ENCODE data around the gene PFKFB2.

The PFKFB2 gene

DNA sequence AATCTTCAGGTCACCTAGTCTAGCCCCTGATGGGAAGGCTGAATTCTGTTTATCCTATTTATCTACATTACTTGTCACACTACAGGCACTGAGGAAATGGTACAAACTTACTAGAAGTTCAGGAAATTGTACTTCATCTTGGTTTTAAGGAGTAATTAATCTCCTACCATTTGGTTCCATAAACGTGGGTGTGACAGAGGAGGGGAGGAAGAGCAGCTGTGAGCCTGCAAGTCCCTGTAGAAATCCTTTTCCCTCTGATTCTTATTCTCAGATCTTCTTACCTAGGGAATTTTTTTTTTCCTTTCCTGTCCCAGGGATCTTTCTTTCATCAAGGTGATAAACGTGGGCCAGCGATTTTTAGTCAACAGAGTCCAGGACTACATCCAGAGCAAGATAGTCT lies 14.1 kb downstream of the PFKFB2 start:
- DNase-seq (ENCODE audit: low read depth in 2 of 2): no peak

DNA sequence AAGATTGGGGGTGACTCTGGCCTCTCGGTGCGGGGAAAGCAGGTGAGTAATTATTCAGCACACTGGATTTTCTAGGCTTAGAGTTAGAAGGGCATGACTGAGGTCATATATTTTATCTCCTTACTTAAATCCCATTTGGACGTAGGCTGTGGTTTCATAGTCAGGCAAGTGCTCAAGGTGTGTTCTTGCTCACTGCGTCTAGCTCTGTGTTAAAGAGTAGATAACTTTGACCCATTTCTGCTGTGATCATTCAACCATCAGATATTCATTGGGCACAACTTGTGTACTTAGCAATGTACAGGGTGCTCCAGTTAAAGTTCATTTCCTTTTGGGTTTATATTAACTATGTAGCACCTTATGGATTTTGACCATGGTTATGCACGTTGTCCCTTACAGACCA lies 14.6 kb downstream of the PFKFB2 start:
- DNase-seq (ENCODE audit: low read depth in 2 of 2): no peak

DNA sequence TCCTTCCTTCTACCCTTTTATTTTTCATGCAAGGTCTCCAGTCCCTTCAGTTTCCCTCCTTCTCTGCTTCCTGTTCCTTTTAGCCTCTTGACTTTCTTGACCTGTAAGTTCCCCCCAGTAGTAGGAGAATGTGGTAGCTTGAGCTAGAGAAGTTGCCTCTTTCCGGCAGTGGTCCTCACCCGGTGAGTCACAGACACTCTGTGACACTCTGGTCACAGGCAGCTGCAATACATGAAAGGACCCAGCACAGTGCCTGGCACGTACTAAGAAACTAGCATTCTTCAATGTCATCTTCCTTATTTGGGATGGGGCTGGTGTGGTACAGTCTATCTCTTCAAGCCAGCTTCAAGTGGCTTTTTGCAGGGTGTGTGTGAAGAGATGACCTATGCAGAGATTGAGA lies 16.0 kb downstream of the PFKFB2 start:
- DNase-seq (ENCODE audit: low read depth in 2 of 2): no peak

DNA sequence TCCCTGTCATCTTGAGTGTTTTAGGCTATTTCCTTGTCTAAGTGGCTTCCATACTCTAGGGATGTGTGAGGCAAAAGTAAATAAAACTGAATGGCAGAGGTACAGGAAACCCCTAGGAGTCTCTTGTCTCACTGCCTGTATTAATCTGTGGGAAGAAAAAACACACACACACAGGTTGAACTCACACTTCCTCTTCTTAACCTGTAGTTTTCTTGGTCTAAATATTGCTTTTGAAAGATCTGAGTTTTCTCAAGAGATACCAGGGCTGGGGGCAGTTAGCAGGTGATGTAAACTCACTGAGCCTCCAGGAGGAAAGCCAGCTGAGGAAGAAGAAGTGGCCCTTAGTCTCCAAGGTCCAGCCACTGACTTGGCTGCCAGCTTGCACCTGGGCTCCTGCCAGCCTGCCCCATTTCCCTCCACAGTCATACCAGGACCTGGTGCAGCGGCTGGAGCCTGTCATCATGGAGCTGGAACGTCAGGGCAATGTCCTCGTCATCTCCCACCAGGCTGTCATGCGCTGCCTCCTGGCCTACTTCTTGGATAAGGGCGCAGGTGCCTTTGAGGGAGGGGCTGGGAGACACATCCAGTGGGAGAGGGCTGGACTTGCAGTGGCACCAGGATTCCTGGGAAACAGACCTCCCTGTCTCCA lies 16.9 kb downstream of the PFKFB2 start:
- DNase-seq (ENCODE audit: low read depth in 2 of 2): no peak

DNA sequence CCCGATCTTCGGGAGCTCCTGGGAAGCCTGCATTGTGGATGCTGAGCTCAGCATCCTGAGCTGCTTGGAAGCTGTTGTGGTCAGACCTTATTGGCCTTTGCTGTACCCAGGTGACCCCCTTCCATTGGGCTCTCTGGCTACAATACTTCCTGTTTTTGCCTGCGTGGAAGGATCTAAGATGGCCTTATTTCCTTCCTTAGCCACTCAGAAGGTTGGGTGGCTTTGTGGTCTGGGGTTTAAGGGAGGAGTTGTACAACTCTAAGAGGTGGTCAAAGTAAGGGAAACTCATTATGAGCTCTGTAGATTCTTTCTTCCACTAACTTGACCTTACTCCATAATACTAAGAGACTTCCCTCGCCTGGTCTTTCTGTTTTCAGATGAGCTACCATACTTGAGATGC lies 17.7 kb downstream of the PFKFB2 start:
- no peak for DNase-seq (ENCODE audit: low read depth in 2 of 2)

DNA sequence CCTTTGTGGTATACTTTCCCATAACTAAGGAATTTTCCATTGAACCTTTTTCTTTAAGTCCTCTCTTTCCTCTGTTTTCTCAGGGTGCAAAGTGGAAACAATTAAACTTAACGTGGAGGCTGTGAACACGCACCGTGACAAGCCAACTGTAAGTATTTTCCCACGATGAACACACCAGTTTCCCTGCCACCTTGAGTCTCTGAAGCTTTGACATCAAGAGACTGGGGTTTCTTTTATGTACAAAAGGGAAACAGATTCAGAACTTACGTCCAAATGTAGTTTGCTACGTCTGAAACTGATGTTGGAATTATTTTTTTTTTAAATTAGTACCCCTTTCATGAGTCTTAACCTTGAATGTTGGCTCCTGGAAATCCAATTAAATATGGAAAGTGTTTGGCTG lies 18.4 kb downstream of the PFKFB2 start:
- no peak for DNase-seq (ENCODE audit: low read depth in 2 of 2)

DNA sequence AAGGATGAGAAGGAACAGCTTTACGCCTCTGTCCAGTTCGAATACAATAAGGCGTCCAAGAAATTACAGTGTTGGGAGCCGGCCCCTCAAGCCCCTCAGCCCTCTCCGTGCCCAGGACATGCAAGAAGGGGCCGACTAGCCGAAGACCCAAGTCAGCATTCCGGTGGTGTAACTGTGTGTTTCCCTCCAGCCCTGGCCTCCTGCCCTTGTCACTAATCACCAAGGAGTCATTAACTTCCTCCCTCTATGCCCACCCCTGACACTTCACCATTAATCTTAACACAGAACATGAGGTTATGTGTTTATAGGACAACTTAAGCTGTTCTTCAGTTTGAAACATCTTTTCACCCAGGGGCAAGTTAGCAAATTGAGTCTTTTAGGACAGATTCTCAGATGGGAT lies 19.2 kb downstream of the PFKFB2 start:
- DNase-seq (ENCODE audit: low read depth in 2 of 2): no peak

DNA sequence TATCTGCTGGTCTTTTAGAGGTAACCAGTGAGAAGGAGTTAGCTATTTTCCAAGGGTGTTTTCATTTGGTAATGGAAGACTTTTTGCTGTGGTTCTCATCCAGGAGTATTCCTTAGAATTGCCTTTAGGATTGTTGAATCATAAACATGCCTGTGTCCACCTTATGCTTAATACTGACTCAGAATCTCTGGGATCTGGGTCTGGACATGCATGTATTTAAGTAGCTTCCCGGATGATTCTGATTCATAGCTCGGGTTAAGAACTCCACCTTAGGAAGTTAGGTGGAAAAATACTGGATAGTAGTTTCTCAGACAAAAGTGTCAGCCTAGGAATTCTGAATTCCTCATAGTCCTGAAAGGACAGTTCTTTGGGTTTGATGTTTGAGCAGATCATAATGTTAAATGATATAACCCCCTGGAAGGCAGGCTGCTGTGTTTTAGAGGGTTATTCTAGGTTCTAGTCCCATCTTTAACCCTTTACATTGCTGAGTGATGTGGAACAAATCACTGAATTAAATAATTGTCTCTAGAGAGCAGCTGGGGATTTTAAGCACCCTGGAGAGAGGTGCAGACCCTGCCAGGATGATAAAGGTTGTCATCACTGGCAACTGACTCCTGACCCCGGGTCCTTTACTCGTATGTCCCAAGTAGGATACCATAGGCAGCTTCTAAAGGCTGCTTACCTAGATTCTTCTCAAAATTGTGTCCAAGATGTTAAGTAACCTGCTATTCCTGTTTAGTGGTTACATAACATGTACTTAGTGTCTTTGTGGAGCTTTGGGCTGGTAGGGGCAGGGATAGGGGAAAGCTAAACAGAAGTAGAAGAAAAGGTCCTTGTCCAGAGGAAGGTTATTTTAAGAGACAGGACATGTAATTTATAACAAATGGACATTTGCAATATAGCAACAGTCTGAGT lies 21.1 kb downstream of the PFKFB2 start:
- DNase-seq (ENCODE audit: low read depth in 2 of 2): no peak

DNA sequence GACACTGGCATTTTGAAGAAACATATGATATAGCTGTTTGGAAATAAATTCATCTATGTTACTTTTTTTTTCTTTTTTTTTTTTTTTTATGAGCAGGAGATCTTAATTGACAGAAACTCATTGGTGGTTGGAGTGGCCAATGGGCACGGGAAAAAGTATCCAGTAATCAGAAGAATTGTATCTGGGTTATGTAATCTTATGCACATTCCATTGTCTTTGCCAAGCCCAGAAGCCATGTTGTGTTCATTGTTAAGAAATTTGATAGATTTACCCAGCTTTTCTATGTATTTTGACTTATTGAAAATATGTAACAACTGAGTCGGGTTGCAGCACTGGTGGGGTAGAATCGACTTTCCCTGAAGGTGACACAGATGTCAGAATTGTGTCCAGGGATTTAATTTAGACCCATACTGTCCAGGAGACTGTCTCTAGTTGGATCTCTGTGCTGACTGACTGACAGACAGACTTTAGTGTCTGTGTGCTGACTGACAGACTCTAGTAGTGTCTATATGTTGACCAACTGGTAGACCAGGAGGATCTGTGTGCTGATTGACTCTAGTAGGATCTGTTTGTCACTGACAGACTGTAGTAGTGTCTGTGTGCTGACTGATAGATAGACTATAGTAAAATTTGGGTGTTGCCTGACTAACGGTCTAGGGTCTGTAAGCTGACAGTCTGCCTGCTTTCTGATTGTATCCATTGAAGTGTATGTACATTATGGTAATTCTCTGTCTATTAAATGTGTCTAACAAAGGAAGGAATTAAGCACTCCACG lies 23.3 kb downstream of the PFKFB2 start:
- no peak for DNase-seq (ENCODE audit: low read depth in 2 of 2)

DNA sequence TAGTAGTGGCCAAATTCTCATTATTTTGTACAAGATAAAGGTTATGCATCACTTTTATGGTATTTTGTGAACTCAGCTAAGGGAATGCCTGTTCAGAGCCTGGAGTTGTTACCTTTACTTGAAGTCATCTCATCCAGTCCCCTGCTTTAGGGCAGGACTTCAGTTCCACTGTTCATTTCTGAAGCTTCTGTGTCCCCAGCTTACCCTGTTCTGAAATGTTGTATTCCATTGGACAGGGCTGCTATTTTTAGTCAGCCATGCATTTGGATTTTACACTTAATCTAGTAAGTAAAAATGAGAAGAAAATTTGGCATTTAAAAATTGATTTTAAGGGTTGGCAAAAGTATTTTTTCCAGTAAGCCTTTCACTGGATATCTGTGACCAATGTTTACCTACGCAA lies 23.9 kb downstream of the PFKFB2 start:
- no peak for DNase-seq (ENCODE audit: low read depth in 2 of 2)

DNA sequence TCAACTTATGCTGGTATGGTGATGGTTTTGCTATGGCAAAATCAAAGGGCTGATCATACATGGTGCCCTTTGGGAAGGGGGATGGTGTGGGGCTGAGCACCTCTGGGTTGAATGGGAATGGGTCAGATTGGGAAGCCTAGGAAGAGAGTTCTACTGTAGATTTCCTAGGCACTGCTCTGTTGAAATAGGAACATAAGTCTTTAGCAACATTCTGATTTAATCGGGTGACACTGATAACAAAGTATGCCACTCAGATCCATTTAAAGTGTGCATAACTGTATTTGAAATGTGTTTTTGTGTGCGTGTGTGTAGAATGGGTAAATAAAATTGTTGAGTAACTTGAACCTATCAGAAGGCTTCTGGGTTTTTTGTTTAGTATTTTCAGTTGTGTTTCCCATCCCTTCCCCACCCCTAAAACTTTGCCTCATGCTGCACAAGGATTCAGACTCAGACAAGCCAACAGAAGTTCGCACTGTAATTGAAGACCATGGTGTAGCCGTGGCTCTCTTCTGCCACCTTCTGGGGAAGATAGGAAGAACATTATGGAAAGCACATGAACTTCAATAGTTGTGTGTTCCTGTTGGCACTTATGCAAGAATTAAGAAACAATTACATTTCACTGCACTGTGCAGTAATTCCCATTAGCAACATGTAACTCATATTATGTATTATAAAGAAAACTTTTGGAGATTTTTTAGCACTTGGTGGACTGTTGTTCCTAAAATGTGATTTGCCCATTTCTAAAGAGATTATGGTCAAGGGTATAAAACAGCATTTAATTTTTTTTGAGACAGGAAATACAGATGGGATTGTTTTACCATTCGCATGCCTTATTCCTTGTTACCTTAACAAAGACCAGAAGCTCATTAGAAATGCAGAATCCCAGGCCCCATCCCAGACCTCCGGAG lies 24.6 kb downstream of the PFKFB2 start:
- peak; percentile 36 to 50 for DNase-seq (ENCODE audit: low read depth in 2 of 2)

DNA sequence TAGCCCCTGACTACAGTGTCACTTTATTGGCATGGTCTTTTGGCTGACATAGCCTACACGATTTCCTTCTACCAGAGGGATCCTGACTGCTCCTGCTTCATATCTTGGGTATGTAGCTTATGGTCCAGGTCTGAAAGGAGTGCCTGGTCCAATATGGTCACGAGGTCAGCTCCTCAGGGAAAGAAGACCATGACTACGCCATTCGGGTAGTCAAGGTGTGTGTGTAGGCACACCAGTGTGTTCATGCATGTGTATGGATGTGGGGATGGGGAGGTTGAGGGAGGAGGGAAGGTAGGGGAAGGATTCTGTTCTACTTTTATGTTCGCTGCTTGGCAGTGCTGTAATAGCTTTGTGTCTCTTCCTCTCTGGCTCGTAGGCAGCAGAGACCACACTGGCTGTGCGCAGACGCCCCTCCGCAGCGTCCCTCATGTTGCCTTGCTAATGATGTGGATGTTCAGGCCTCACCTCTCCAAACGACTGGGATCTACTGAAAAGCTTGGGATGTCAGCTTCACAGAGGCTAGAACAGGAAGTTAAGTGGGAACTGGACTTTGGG lies 25.6 kb downstream of the PFKFB2 start:
- no peak for DNase-seq (ENCODE audit: low read depth in 2 of 2)

DNA sequence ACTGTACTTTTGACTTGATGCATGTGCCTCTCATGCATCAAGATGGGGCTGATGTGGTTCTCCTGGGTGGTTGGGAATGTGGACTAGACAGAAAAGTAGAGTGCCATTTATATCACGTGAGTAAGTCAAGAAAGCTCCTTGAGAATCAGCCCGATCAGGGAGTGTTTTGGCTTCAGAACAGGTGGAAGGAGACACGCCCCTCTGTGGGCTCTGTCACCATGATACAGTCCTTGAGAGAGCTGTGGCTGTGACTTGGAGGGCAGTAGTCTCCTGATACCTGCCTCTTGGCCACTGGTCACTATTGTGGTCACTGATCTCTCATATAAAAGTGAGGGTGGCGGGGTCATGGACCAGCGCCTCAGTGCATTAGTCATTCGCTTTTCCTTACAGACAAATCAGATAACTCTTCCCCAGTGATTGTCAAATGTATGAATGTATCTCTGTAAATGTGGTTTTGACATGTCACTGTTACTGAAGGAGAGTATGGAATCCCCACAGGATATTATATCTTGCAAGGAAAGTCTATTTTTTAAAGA lies 26.7 kb downstream of the PFKFB2 start:
- no peak for DNase-seq (ENCODE audit: low read depth in 2 of 2)

DNA sequence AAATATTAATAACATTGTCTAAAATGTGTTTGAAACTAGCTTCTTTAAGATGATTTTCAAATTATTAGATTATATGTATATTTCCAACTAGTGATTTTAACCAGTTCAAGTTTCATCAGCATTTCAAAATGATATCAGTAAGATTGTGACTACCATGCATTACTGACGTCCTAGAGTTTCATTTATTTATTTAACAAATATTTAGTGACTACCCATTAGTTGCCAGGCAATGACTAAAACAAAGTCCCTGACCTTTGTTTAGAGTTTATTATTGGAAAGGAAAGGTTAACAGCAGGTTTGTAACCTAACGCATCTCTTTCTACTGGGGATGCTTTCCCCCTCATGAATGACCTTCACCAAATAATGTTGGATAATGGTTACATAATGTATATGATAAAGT lies 28.0 kb downstream of the PFKFB2 start:
- DNase-seq (ENCODE audit: low read depth in 2 of 2): no peak

DNA sequence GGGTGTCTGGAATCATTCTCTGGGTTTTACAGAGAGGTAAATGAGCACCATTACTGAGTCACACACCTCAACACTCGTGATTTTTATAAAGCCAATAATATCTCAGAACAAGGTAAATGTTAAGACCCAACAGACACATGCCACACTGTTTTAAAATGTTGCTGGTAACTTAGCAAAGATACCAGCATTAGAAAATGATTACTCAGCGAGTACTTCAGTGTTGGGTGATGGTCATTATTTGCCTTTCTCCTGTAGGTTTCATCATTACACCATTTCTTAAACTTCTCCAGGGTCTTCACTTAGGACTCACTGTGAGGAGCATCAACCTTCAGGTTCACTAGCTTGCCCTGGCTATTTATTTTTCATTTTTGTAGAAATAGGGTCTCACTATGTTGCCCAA lies 28.7 kb downstream of the PFKFB2 start:
- no peak for DNase-seq (ENCODE audit: low read depth in 2 of 2)

DNA sequence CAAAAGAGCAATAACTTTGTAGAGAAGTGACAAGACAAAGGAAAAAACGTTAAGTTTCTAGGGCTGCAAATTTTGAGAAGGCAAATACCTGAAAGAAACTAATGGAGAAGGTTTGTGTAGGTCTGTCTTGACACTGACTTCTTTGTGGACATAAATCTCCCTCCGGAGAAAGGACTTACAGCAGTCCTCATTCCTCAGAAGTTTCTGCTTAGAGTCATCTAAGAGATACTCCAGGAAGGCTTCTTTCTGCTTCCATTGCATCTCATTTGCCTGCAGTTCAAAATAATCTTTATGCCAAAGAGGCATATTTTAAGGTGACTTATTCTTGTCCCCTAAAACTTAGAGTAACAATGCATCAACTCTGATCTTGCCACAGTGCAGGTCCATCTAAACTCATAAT lies 31.2 kb downstream of the PFKFB2 start:
- DNase-seq (ENCODE audit: low read depth in 2 of 2): no peak

DNA sequence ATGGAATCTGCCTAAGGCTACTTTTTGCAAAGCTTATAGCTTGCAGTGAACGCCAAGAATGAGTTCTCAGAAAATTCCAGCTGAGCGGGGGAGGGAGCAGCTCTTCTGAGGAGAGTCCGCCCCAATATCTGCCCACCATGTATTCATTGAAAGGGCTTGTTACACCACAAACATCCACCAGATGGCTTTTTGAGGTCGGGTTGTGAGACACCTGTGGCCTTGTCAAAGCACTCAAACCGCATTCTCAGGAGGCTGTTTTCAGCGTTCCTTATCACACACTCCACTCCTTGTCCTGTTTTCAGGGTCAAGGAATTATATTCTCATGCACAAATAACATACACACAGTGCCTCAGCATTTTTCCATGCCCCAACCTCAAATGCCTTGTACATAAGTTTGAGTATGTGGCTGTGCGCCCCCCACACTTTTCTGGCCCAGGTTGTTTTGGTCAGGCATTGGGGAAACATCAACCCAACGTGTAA lies 31.7 kb downstream of the PFKFB2 start:
- peak in 1 of 2 experiments; percentile 21 for DNase-seq (ENCODE audit: low read depth in 2 of 2)

DNA sequence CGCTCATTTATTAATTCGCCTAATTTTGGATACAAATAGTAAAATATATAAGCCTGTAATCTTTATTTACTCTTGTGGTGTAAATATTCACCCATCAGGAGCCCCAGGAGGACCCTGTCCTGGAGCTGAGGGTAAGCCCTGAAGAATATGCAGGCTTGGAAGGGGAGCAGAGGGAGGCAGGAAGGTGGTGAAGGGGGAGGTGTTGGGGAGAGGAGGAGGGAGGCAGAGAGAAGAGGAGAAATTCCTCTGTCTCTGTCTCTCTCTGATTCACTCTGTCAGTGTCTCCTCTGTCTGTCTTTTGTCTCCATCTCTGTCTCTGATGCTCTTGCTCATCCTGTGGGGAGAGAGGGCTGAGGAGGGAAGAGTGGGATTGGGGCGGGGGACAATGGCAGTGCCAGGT lies 32.8 kb downstream of the PFKFB2 start:
- DNase-seq (ENCODE audit: low read depth in 2 of 2): no peak

DNA sequence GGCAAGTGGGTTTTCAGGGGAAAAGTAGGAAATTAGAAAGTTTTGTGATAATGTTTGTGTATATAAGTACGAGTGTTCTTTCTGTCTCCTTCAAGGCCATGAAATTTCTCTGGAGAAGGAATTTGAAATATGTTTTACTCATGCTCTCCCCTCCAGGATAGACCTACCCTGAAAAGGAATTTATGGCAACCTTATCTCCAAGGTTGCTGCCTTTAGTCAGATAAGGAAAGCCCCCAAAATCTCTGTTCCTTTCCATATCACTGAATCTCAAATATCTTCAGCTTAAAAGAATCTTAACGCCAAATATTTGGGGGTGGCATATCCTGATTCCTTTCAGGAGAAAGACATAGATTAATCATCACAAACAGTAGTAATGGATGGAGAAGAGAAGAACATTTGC lies 35.1 kb downstream of the PFKFB2 start:
- no peak for DNase-seq (ENCODE audit: low read depth in 2 of 2)

DNA sequence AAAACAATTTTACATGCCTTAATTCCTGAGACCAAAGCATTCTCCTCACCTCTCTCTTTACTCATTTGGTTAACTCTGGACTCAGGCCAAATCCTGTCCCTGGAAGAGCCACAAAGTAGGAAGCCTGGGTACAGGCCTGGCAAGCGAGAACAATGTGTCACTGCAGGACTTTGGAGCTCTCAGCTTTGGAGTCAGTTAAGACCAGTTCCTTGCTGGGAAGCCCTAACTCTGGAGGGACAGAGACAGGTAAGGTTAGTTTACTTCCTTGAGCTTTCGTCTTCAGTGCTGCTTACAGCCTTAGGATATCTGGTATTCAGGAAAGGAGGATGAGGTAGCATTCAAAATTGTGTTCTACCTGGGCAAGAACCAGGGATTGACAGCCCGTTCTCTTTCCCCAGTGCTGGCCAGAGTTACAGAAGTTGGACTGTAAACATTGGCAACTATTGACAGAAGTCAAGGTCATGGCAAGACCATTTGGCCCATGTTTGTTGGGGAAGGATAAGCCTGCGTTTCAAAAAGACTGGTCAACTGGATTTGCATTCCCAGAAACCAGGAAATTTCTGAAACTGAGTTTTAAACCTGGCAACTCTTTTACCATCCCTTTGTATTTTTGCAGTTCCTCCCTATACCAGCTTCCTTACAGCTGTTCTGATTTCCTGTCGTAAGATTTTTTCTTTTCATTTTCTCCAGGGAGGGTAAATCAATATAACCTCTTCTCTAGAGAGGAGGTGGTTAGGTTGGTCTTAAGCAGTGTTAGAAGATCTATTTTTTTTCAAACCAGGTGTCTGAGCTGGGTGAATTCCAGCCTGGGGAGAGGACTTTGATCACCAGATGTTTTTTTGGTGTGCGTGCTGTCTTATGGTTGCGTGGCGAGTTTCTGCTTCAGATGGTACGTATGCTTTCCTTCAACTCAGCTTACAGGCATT lies 35.9 kb downstream of the PFKFB2 start, which contains the start of gene C4BPB:
Gene C4BPB (plus strand): TSS at position 160 of the 926 bp plus-strand sequence. CDS start 672 bp downstream, at position 832.
- DNase-seq (ENCODE audit: low read depth in 2 of 2): no peak

All from fibroblast of skin of left biceps (primary cell).